HEK293 (cell line): ENCODE measurements around the gene MGST3.
A peak's percentile ranks its signal among the peaks of the same experiment; 100 is the strongest.

ENCODE experiments used
- CTCF ChIA-PET: fragments of 350-600 bp; formaldehyde crosslinking; extraction: SDS; loops from one replicate; lab custom pipeline; 2021; ENCODE audit warnings: antibody characterized with exemption; lab: Yijun Ruan, JAX
- POLR2A ChIA-PET: fragments of 300-600 bp; formaldehyde crosslinking; extraction: SDS; loops from one replicate; lab custom pipeline; 2020; ENCODE audit warnings: antibody characterized with exemption, inconsistent platforms; lab: Yijun Ruan, JAX
- H3K27ac ChIP-seq: fragments of 200-500 bp; sonication (Bioruptor generic); 2 replicates; pipeline ENCODE4 v1.5.1; 2014; ENCODE audit warnings: low read depth, low read length, control low read depth, inconsistent platforms; ENCODE audit errors: extremely low read depth
- H3K36me3 ChIP-seq, 2 experiments: fragments of 200-500 bp in 1 of 2; sonication (Bioruptor generic) in 1 of 2; 1 replicate in 1 of 2; 2 replicates in 1 of 2; pipeline ENCODE4 v1.5.1; 2014 to 2017; ENCODE audit warnings: inconsistent platforms in 2 of 2, low read length in 2 of 2; ENCODE audit not compliant: control insufficient read depth in 2 of 2, insufficient read depth in 1 of 2
- H3K4me1 ChIP-seq: fragments of 200-500 bp; sonication (Bioruptor generic); 2 replicates; pipeline ENCODE4 v1.5.1; 2014; ENCODE audit warnings: mild to moderate bottlenecking, low read length, inconsistent platforms; ENCODE audit not compliant: control insufficient read depth, insufficient read depth
- H3K4me3 ChIP-seq: 2 replicates; pipeline ENCODE4 v1.5.1; 2011; ENCODE audit warnings: low read depth, mild to moderate bottlenecking, control low read depth, low read length, moderate library complexity
- H3K9me3 ChIP-seq: fragments of 200-500 bp; sonication (Bioruptor generic); 2 replicates; pipeline ENCODE4 v1.5.1; 2014; ENCODE audit warnings: low read depth, low read length, inconsistent platforms; ENCODE audit not compliant: control insufficient read depth, insufficient read depth
- EGR2 ChIP-seq: fragments of 450-650 bp; formaldehyde crosslinking; IDR thresholded peaks from 2 replicates; pipeline ENCODE4 v1.5.1; 2016; ENCODE audit warnings: low read depth, missing biosample characterization, missing genetic modification characterization
- HOXA7 ChIP-seq: sonication (generic); formaldehyde crosslinking; IDR thresholded peaks from 2 replicates; pipeline ENCODE4 v1.8.1; 2022; ENCODE audit warnings: missing genetic modification reagents, borderline replicate concordance
- KLF1 ChIP-seq: fragments of 450-650 bp; formaldehyde crosslinking; IDR thresholded peaks from 2 replicates; pipeline ENCODE4 v1.5.1; 2016; ENCODE audit warnings: missing biosample characterization, missing genetic modification characterization
- KLF9 ChIP-seq: fragments of 450-650 bp; formaldehyde crosslinking; IDR thresholded peaks from 2 replicates; pipeline ENCODE4 v1.5.1; 2016; ENCODE audit warnings: missing biosample characterization, missing genetic modification characterization, low read depth
- WT1 ChIP-seq: fragments of 450-650 bp; formaldehyde crosslinking; IDR thresholded peaks from 2 replicates; pipeline ENCODE4 v1.5.1; 2016; ENCODE audit warnings: missing biosample characterization, missing genetic modification characterization
- ZBTB48 ChIP-seq: fragments of 450-650 bp; formaldehyde crosslinking; IDR thresholded peaks from 2 replicates; pipeline ENCODE4 v1.5.1; 2016; ENCODE audit warnings: missing biosample characterization, missing genetic modification characterization
- ZBTB8A ChIP-seq: fragments of 450-650 bp; formaldehyde crosslinking; IDR thresholded peaks from 2 replicates; pipeline ENCODE4 v1.5.1; 2016; ENCODE audit warnings: missing biosample characterization, missing genetic modification characterization
- ZFP41 ChIP-seq: fragments of 450-650 bp; formaldehyde crosslinking; IDR thresholded peaks from 2 replicates; pipeline ENCODE4 v1.5.1; 2016; ENCODE audit warnings: missing biosample characterization, missing genetic modification characterization, borderline replicate concordance
- ZFP69B ChIP-seq: fragments of 450-650 bp; formaldehyde crosslinking; IDR thresholded peaks from 2 replicates; pipeline ENCODE4 v1.5.1; 2016; ENCODE audit warnings: missing biosample characterization, missing genetic modification characterization
- ZNF132 ChIP-seq: fragments of 450-650 bp; formaldehyde crosslinking; IDR thresholded peaks from 2 replicates; pipeline ENCODE4 v1.5.1; 2017; ENCODE audit warnings: missing biosample characterization, missing genetic modification characterization, borderline replicate concordance
- ZNF433 ChIP-seq: fragments of 450-650 bp; formaldehyde crosslinking; IDR thresholded peaks from 2 replicates; pipeline ENCODE4 v1.5.1; 2016; ENCODE audit warnings: missing biosample characterization, missing genetic modification characterization, low read depth
- ZNF660 ChIP-seq: fragments of 450-650 bp; IDR thresholded peaks from 2 replicates; pipeline ENCODE4 v1.5.1; 2018; ENCODE audit warnings: missing biosample characterization, mild to moderate bottlenecking, missing genetic modification characterization
- ZNF670 ChIP-seq: fragments of 450-650 bp; formaldehyde crosslinking; IDR thresholded peaks from 2 replicates; pipeline ENCODE4 v1.5.1; 2016; ENCODE audit warnings: missing biosample characterization, missing genetic modification characterization, low read depth
- ZNF701 ChIP-seq: fragments of 450-650 bp; formaldehyde crosslinking; IDR thresholded peaks from 2 replicates; pipeline ENCODE4 v1.5.1; 2016; ENCODE audit warnings: missing biosample characterization, missing genetic modification characterization
- TF ChIP-seq, protein P1 (sequence below): fragments of 450-650 bp; formaldehyde crosslinking; IDR thresholded peaks from 2 replicates; pipeline ENCODE4 v1.5.0; 2017; ENCODE audit warnings: missing biosample characterization, missing genetic modification characterization, borderline replicate concordance
- TF ChIP-seq, protein P2 (sequence below): fragments of 450-650 bp; formaldehyde crosslinking; IDR thresholded peaks from 2 replicates; pipeline ENCODE4 v1.5.1; 2016; ENCODE audit warnings: missing biosample characterization, missing genetic modification characterization
- TF ChIP-seq, protein P3 (sequence below): fragments of 450-650 bp; formaldehyde crosslinking; IDR thresholded peaks from 2 replicates; pipeline ENCODE4 v1.5.1; 2016; ENCODE audit warnings: missing biosample characterization, missing genetic modification characterization
- TF ChIP-seq, protein P4 (sequence below): fragments of 450-650 bp; formaldehyde crosslinking; IDR thresholded peaks from 2 replicates; pipeline ENCODE4 v1.5.1; 2016; ENCODE audit warnings: missing biosample characterization, missing genetic modification characterization
- TF ChIP-seq, protein P5 (sequence below): fragments of 450-650 bp; formaldehyde crosslinking; IDR thresholded peaks from 2 replicates; pipeline ENCODE4 v1.5.1; 2017; ENCODE audit warnings: missing biosample characterization, missing genetic modification characterization
- TF ChIP-seq, protein P6 (sequence below): fragments of 450-650 bp; formaldehyde crosslinking; conservative IDR thresholded peaks from 2 replicates; pipeline ENCODE4 v1.5.1; 2016; ENCODE audit warnings: low read depth, missing biosample characterization, missing genetic modification characterization
- TF ChIP-seq, protein P7 (sequence below): fragments of 450-650 bp; formaldehyde crosslinking; IDR thresholded peaks from 2 replicates; pipeline ENCODE4 v1.5.1; 2016; ENCODE audit warnings: missing biosample characterization, missing genetic modification characterization

The MGST3 gene

DNA sequence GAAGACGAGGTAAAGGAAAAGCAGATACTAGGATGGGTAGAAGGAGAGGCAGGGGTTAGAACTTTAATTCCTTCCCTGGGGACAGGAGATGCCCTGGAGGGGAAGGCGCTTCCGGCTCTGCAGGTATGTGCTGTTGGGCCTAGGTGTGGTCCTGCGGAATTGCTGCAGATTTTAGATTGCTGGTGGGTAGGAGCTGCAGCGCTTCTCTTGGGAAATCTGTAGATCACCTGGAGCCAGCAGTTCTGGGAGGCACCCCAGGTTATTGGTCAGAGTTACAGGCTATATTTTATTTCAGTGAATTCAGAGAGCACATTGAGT lies 1.1 kb downstream of the MGST3 start:
- Histone ChIP-seq H3K36me3 (peaks cover 0 to 4% of the 10 kb centered on the region in 2 experiments; a peak in 2 of 3 replicates), H3K4me3 (peak overlapping the region; percentile 84), H3K27ac (no peak overlapping the region), H3K9me3 (no peaks in the 10 kb centered on the region), H3K4me1 (peaks cover 5% of the 10 kb centered on the region)
- POLR2A ChIA-PET = no interaction called here
- CTCF ChIA-PET = interaction anchor here (0.8 to 1.2 kb wide), 3 partner anchors 13 to 37 kb away, joined by 3 to 5 read pairs (median 4); no protein-coding TSS in a partner anchor
- TF ChIP-seq ZNF701 (tag by site-specific recombination) (no peak), ZNF433 (tag by site-specific recombination) (no peak), KLF1 (tag by site-specific recombination) (peak; percentile 12; the same call in 1 of the 2 replicates), ZNF132 (tag by site-specific recombination) (no peak), ZNF670 (tag by site-specific recombination) (no peak), ZFP69B (no peak), ZBTB8A (no peak; the same call in 1 of the 2 replicates), ZBTB48 (tag by site-specific recombination) (peak; percentile 74; the same call in 1 of the 2 replicates), ZNF660 (tag by site-specific recombination) (no peak), KLF9 (0 out of 2 replicates have a peak, but pooled peaks have one; percentile 13), ZFP41 (tag by site-specific recombination) (no peak), EGR2 (tag by site-specific recombination) (no peak), WT1 (peak; percentile 7; the same call in 1 of the 2 replicates), HOXA7 (no peak)
- TF ChIP-seq, protein P1, sequence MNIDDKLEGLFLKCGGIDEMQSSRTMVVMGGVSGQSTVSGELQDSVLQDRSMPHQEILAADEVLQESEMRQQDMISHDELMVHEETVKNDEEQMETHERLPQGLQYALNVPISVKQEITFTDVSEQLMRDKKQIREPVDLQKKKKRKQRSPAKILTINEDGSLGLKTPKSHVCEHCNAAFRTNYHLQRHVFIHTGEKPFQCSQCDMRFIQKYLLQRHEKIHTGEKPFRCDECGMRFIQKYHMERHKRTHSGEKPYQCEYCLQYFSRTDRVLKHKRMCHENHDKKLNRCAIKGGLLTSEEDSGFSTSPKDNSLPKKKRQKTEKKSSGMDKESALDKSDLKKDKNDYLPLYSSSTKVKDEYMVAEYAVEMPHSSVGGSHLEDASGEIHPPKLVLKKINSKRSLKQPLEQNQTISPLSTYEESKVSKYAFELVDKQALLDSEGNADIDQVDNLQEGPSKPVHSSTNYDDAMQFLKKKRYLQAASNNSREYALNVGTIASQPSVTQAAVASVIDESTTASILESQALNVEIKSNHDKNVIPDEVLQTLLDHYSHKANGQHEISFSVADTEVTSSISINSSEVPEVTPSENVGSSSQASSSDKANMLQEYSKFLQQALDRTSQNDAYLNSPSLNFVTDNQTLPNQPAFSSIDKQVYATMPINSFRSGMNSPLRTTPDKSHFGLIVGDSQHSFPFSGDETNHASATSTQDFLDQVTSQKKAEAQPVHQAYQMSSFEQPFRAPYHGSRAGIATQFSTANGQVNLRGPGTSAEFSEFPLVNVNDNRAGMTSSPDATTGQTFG (tag by site-specific recombination) = no peak
- TF ChIP-seq, protein P2, sequence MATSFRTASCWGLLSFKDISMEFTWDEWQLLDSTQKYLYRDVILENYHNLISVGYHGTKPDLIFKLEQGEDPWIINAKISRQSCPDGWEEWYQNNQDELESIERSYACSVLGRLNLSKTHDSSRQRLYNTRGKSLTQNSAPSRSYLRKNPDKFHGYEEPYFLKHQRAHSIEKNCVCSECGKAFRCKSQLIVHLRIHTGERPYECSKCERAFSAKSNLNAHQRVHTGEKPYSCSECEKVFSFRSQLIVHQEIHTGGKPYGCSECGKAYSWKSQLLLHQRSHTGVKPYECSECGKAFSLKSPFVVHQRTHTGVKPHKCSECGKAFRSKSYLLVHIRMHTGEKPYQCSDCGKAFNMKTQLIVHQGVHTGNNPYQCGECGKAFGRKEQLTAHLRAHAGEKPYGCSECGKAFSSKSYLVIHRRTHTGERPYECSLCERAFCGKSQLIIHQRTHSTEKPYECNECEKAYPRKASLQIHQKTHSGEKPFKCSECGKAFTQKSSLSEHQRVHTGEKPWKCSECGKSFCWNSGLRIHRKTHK = no peak
- TF ChIP-seq, protein P3, sequence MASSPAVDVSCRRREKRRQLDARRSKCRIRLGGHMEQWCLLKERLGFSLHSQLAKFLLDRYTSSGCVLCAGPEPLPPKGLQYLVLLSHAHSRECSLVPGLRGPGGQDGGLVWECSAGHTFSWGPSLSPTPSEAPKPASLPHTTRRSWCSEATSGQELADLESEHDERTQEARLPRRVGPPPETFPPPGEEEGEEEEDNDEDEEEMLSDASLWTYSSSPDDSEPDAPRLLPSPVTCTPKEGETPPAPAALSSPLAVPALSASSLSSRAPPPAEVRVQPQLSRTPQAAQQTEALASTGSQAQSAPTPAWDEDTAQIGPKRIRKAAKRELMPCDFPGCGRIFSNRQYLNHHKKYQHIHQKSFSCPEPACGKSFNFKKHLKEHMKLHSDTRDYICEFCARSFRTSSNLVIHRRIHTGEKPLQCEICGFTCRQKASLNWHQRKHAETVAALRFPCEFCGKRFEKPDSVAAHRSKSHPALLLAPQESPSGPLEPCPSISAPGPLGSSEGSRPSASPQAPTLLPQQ = no peak
- TF ChIP-seq, protein P4, sequence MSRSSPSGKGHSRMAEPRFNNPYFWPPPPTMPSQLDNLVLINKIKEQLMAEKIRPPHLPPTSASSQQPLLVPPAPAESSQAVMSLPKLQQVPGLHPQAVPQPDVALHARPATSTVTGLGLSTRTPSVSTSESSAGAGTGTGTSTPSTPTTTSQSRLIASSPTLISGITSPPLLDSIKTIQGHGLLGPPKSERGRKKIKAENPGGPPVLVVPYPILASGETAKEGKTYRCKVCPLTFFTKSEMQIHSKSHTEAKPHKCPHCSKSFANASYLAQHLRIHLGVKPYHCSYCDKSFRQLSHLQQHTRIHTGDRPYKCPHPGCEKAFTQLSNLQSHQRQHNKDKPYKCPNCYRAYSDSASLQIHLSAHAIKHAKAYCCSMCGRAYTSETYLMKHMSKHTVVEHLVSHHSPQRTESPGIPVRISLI (tag by site-specific recombination) = no peak
- TF ChIP-seq, protein P5, sequence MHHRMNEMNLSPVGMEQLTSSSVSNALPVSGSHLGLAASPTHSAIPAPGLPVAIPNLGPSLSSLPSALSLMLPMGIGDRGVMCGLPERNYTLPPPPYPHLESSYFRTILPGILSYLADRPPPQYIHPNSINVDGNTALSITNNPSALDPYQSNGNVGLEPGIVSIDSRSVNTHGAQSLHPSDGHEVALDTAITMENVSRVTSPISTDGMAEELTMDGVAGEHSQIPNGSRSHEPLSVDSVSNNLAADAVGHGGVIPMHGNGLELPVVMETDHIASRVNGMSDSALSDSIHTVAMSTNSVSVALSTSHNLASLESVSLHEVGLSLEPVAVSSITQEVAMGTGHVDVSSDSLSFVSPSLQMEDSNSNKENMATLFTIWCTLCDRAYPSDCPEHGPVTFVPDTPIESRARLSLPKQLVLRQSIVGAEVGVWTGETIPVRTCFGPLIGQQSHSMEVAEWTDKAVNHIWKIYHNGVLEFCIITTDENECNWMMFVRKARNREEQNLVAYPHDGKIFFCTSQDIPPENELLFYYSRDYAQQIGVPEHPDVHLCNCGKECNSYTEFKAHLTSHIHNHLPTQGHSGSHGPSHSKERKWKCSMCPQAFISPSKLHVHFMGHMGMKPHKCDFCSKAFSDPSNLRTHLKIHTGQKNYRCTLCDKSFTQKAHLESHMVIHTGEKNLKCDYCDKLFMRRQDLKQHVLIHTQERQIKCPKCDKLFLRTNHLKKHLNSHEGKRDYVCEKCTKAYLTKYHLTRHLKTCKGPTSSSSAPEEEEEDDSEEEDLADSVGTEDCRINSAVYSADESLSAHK (tag by site-specific recombination) = no peak
- TF ChIP-seq, protein P6, sequence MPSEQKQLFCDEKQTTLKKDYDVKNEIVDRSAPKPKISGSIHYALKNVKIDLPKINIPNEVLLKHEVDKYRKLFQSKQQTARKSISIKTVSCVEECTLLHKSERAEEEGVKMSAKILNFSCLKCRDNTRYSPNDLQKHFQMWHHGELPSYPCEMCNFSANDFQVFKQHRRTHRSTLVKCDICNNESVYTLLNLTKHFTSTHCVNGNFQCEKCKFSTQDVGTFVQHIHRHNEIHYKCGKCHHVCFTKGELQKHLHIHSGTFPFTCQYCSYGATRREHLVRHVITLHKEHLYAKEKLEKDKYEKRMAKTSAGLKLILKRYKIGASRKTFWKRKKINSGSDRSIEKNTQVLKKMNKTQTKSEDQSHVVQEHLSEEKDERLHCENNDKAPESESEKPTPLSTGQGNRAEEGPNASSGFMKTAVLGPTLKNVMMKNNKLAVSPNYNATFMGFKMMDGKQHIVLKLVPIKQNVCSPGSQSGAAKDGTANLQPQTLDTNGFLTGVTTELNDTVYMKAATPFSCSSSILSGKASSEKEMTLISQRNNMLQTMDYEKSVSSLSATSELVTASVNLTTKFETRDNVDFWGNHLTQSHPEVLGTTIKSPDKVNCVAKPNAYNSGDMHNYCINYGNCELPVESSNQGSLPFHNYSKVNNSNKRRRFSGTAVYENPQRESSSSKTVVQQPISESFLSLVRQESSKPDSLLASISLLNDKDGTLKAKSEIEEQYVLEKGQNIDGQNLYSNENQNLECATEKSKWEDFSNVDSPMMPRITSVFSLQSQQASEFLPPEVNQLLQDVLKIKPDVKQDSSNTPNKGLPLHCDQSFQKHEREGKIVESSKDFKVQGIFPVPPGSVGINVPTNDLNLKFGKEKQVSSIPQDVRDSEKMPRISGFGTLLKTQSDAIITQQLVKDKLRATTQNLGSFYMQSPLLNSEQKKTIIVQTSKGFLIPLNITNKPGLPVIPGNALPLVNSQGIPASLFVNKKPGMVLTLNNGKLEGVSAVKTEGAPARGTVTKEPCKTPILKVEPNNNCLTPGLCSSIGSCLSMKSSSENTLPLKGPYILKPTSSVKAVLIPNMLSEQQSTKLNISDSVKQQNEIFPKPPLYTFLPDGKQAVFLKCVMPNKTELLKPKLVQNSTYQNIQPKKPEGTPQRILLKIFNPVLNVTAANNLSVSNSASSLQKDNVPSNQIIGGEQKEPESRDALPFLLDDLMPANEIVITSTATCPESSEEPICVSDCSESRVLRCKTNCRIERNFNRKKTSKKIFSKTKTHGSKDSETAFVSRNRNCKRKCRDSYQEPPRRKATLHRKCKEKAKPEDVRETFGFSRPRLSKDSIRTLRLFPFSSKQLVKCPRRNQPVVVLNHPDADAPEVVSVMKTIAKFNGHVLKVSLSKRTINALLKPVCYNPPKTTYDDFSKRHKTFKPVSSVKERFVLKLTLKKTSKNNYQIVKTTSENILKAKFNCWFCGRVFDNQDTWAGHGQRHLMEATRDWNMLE = no peak
- TF ChIP-seq, protein P7, sequence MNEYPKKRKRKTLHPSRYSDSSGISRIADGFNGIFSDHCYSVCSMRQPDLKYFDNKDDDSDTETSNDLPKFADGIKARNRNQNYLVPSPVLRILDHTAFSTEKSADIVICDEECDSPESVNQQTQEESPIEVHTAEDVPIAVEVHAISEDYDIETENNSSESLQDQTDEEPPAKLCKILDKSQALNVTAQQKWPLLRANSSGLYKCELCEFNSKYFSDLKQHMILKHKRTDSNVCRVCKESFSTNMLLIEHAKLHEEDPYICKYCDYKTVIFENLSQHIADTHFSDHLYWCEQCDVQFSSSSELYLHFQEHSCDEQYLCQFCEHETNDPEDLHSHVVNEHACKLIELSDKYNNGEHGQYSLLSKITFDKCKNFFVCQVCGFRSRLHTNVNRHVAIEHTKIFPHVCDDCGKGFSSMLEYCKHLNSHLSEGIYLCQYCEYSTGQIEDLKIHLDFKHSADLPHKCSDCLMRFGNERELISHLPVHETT = 0 out of 2 replicates have a peak, but pooled peaks have one; percentile 6
